NB4 (cell line): Measurements from ENCODE around the gene NR3C2.

ENCODE experiments used
- CTCF ChIP-seq: IDR thresholded peaks from one replicate; pipeline ENCODE4 v1.5.1; 2012; ENCODE audit warnings: low read depth, low read length
- MAX ChIP-seq: IDR thresholded peaks from 2 replicates; pipeline ENCODE4 v1.6.1; 2011; ENCODE audit warnings: low read depth, low read length
- MYC ChIP-seq: IDR thresholded peaks from 2 replicates; pipeline ENCODE4 v1.6.1; 2011; ENCODE audit warnings: low read depth, low read length
- POLR2A ChIP-seq: IDR thresholded peaks from 2 replicates; pipeline ENCODE4 v1.6.1; 2011; ENCODE audit warnings: mild to moderate bottlenecking; ENCODE audit not compliant: insufficient read length; ENCODE audit errors: extremely low read depth

- TF ChIP-seq CTCF: no peak
- TF ChIP-seq POLR2A: no peak
- TF ChIP-seq MAX: no peak
- no peak for TF ChIP-seq MYC
Measured at GRCh38 chr4:148216866-148217814, 225.1 kb downstream of the NR3C2 start.
